Karpas-422 (cell line): ENCODE results near the gene RBFA. TPM values are rescaled to one million over a fixed set of nuclear protein-coding genes. Genes with fewer than 3 reads are reported as not detected.

Experiments used
- DNase-seq: peaks from one replicate; pipeline ENCODE4 v3.0.0-alpha.2; 2015
- H2AFZ ChIP-seq: fragments of 200-600 bp; sonication (generic); 2 replicates; pipeline ENCODE4 v1.6.1; 2014; ENCODE audit warnings: antibody characterized with exemption, low read length, mixed read lengths
- H3K27ac ChIP-seq: fragments of 200-600 bp; sonication (generic); 2 replicates; pipeline ENCODE4 v1.5.1; 2014; ENCODE audit warnings: mild to moderate bottlenecking, low read length, moderate library complexity
- H3K27me3 ChIP-seq: fragments of 200-600 bp; sonication (generic); 2 replicates; pipeline ENCODE4 v1.6.1; 2014; ENCODE audit warnings: low read length, mixed read lengths
- H3K36me3 ChIP-seq: fragments of 200-600 bp; sonication (generic); 2 replicates; pipeline ENCODE4 v1.6.1; 2014; ENCODE audit warnings: low read length, mixed read lengths; ENCODE audit not compliant: insufficient read depth
- H3K4me1 ChIP-seq: fragments of 200-600 bp; sonication (generic); 2 replicates; pipeline ENCODE4 v1.6.1; 2014; ENCODE audit warnings: mild to moderate bottlenecking, low read length, mixed read lengths
- H3K4me2 ChIP-seq: fragments of 200-600 bp; sonication (generic); 2 replicates; pipeline ENCODE4 v1.6.1; 2014; ENCODE audit warnings: low read length, low read depth, mild to moderate bottlenecking; ENCODE audit not compliant: poor library complexity, severe bottlenecking
- H3K4me3 ChIP-seq: fragments of 200-600 bp; sonication (generic); 2 replicates; pipeline ENCODE4 v1.5.1; 2014; ENCODE audit warnings: mild to moderate bottlenecking, antibody characterized with exemption, low read length, mixed read lengths
- H3K79me2 ChIP-seq: fragments of 200-600 bp; sonication (generic); 2 replicates; pipeline ENCODE4 v1.6.1; 2014; ENCODE audit warnings: mild to moderate bottlenecking, low read length, mixed read lengths
- H3K9ac ChIP-seq: fragments of 200-600 bp; sonication (generic); 2 replicates; pipeline ENCODE4 v1.6.0; 2014; ENCODE audit warnings: low read length
- H3K9me2 ChIP-seq: fragments of 200-600 bp; sonication (generic), shearing (Covaris generic); replicated peaks from 2 replicates; pipeline ENCODE4 v1.6.0; 2014; ENCODE audit warnings: mild to moderate bottlenecking, low read length, moderate library complexity; ENCODE audit not compliant: insufficient read depth
- H3K9me3 ChIP-seq: fragments of 300-700, 200-600 bp; sonication (generic); 2 replicates; pipeline ENCODE4 v1.6.1; 2014; ENCODE audit warnings: low read length, mixed read lengths
- H4K20me1 ChIP-seq: fragments of 200-600 bp; sonication (generic); 2 replicates; pipeline ENCODE4 v1.6.1; 2014; ENCODE audit warnings: mild to moderate bottlenecking, antibody characterized with exemption, low read length, low read depth; ENCODE audit not compliant: insufficient read depth
- total RNA-seq: library from RNA; depleted of rRNA; stranded (reverse); fragments of >200 nt; shearing (Covaris generic); gene quantifications from 2 replicates; pipeline ENCODE4 v1.2.3, GENCODE V29; 2014; ENCODE audit warnings: low replicate concordance

RBFA gene
- total RNA-seq, 1 experiment from 2014 or later, result 68.8 TPM

DNA sequence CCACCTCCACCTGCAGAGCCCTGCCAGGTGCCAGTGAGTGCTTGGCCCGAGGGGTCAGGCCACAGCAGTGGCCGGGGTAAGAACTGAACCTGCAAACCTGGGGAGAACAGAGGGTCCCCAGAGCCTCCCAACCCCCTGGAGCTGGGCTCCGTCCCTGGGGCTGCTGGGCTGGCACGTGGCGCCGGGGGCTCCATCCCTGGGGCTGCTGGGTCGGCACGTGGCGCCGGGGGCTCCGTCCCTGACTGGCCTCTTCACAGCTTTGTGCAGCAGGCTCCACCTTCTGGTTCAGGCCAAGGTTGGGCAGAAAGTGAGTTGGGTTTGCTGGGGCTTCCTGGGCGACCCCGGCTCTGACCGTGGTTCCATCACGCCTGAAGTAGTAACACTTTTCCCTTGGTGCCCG lies 12.2 kb downstream of the RBFA start:
- H3K4me1 ChIP-seq, result no peaks in the 10 kb centered on the region
- no peaks in the 10 kb centered on the region for H4K20me1 ChIP-seq
- H3K9me2 ChIP-seq, result no peaks in the 10 kb centered on the region
- no peak overlapping the region for H2AFZ ChIP-seq
- no peaks in the 10 kb centered on the region for H3K27me3 ChIP-seq
- H3K36me3 ChIP-seq, result peaks cover 88% of the 10 kb centered on the region
- H3K4me3 ChIP-seq, result no peak overlapping the region
- peaks cover 12% of the 10 kb centered on the region; the same call in 1 of the 2 replicates for H3K9me3 ChIP-seq
- H3K4me2 ChIP-seq, result no peak overlapping the region
- peaks cover 3% of the 10 kb centered on the region; the same call in 1 of the 2 replicates for H3K79me2 ChIP-seq
- H3K27ac ChIP-seq, result no peak overlapping the region
- H3K9ac ChIP-seq, result no peak overlapping the region
- DNase-seq, result no peak

DNA sequence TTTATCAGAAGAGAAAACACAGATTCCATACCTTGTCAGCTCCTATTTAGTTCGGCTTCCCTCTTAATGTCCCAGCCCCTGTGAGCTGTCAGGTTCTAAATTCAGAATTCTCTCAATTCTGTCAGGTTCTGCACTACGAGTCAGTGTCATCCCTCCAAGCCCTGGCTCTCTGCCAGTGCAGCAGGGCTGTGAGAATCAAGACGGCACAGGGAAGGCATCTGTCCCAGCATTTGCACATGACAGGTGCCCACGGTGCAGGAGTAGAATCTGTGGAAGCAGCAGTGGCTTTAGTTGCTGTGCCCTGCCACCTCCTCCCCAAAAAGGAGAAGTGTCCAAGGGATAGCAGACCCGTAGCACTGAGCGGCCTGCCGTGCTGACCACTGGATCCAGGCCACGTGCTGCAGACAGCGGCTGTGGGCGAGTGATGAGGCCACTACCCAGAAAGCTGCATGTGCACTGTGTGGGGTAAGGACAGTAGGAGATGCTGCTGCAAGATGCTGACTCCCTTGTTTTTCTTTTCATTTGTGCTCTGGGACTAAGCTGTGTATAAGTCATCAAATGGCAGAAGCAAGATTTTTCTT lies 12.8 kb downstream of the RBFA start:
- no peak overlapping the region for H3K4me2 ChIP-seq
- no peak overlapping the region for H3K27ac ChIP-seq
- H3K9me2 ChIP-seq, result no peaks in the 10 kb centered on the region
- peaks cover 89% of the 10 kb centered on the region for H3K36me3 ChIP-seq
- no peak for DNase-seq
- H3K9ac ChIP-seq, result no peak overlapping the region
- no peaks in the 10 kb centered on the region for H3K27me3 ChIP-seq
- peaks cover 14% of the 10 kb centered on the region; the same call in 1 of the 2 replicates for H3K9me3 ChIP-seq
- H4K20me1 ChIP-seq, result no peaks in the 10 kb centered on the region
- H3K4me1 ChIP-seq, result no peaks in the 10 kb centered on the region
- no peak overlapping the region for H2AFZ ChIP-seq
- H3K4me3 ChIP-seq, result no peak overlapping the region
- peaks cover 3% of the 10 kb centered on the region; the same call in 1 of the 2 replicates for H3K79me2 ChIP-seq

DNA sequence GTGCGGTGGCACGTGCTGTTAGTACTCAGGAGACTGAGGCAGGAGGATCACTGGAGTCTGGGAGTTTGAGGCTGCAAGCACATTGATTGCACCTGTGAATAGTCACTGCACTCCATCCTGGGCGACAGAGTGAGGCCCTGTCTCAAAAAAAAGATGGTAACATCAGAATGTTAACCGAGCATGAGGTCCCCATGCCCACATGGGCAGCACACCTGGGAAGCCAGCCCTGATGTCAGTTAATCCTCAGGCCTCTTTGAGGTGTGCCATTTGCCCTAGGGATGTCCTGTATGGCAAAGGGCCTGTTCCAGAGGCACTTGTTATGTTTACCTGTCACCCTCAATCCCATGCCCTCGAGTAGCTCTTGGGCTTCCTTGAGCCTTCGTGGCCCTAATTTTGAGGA lies 16.6 kb downstream of the RBFA start:
- no peaks in the 10 kb centered on the region for H4K20me1 ChIP-seq
- peaks cover 58% of the 10 kb centered on the region for H3K36me3 ChIP-seq

DNA sequence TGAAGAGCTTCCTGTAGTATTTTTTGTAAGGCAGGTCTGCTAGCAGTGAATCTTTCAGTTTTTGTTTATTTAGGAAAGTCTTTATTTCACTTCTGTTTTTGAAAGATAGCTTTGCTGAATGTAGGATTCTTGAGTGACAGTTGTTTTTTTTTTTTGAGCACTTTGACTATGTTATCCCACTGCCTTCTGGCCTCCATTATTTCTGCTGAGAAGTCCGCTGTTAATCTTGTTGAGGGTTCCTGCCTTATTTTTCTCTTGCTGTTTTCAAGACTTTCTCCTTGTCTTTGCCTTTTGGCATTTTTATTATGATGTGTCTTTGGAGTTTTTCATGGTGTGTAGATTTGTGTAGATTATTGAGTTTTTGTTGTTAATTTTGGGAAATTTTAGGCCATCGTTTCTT lies 21.9 kb downstream of the RBFA start:
- H2AFZ ChIP-seq, result no peak overlapping the region
- no peaks in the 10 kb centered on the region for H3K27me3 ChIP-seq
- H3K4me3 ChIP-seq, result no peak overlapping the region
- no peaks in the 10 kb centered on the region for H4K20me1 ChIP-seq
- H3K36me3 ChIP-seq, result peaks cover 9% of the 10 kb centered on the region
- H3K27ac ChIP-seq, result no peak overlapping the region
- H3K4me2 ChIP-seq, result no peak overlapping the region
- H3K9ac ChIP-seq, result no peak overlapping the region
- no peaks in the 10 kb centered on the region for H3K9me2 ChIP-seq
- H3K4me1 ChIP-seq, result no peaks in the 10 kb centered on the region
- DNase-seq, result no peak
- no peaks in the 10 kb centered on the region for H3K79me2 ChIP-seq
- peaks cover 23% of the 10 kb centered on the region for H3K9me3 ChIP-seq

More for the DNA sequence above, 16.6 kb downstream of the RBFA start:
- Histone ChIP-seq H3K9ac (no peak overlapping the region), H3K4me3 (no peak overlapping the region), H3K9me2 (no peaks in the 10 kb centered on the region), H3K27me3 (no peaks in the 10 kb centered on the region), H3K79me2 (no peaks in the 10 kb centered on the region), H3K4me1 (no peaks in the 10 kb centered on the region), H3K27ac (no peak overlapping the region), H3K4me2 (no peak overlapping the region), H3K9me3 (peaks cover 26% of the 10 kb centered on the region), H2AFZ (no peak overlapping the region)
- DNase-seq, result no peak

DNA sequence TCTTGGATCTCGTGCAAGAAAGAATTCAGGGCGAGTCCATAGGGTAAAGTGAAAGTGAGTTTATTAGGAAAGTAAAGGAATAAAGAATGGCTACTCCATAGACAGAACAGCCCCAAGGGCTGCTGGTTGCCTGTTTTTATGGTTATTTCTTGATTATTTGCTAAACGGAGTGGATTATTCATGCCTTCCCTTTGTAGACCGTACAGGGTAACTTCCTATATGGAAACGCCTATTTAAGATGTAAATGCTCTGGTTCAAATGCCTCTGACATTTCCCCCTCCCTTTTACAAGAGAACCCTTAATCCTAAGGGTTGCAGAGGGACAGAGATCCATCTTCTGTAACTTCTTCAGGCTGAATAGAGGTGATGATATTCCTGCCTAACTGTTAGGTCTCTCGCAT lies 25.7 kb downstream of the RBFA start:
- H3K9me3 ChIP-seq, result peaks cover 9% of the 10 kb centered on the region
- H3K9me2 ChIP-seq, result no peaks in the 10 kb centered on the region
- no peak overlapping the region for H2AFZ ChIP-seq
- no peaks in the 10 kb centered on the region for H3K79me2 ChIP-seq
- H4K20me1 ChIP-seq, result no peaks in the 10 kb centered on the region
- H3K27me3 ChIP-seq, result no peaks in the 10 kb centered on the region
- H3K27ac ChIP-seq, result no peak overlapping the region
- no peaks in the 10 kb centered on the region for H3K4me1 ChIP-seq
- no peak for DNase-seq
- H3K4me3 ChIP-seq, result no peak overlapping the region
- peaks cover 3% of the 10 kb centered on the region; the same call in 1 of the 2 replicates for H3K36me3 ChIP-seq
- no peak overlapping the region for H3K4me2 ChIP-seq
- H3K9ac ChIP-seq, result no peak overlapping the region

DNA sequence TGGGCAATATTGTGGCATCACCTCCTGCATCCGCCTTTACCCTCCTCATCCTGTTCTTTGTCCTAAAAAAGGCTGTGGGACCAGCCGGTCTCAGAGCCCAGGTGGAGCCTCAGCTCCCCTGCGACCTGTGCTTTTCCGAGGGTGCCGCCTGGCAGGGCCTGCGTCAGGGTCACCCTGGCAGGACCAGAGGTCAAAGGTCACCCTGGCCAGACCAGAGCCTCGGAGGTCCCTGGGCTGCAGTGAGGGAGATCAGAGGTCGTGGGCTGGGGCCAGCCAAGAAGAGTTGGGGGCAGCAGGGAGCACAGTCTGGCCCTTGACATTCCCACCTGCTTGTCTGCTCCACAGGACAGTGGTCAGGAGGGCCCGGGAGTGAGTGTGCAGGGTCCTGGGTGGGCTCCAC lies 31.5 kb downstream of the RBFA start:
- peaks cover 6% of the 10 kb centered on the region for H3K36me3 ChIP-seq
- DNase-seq, result no peak
- H3K9me3 ChIP-seq, result peaks cover under 1% of the 10 kb centered on the region; the same call in 1 of the 2 replicates

DNA sequence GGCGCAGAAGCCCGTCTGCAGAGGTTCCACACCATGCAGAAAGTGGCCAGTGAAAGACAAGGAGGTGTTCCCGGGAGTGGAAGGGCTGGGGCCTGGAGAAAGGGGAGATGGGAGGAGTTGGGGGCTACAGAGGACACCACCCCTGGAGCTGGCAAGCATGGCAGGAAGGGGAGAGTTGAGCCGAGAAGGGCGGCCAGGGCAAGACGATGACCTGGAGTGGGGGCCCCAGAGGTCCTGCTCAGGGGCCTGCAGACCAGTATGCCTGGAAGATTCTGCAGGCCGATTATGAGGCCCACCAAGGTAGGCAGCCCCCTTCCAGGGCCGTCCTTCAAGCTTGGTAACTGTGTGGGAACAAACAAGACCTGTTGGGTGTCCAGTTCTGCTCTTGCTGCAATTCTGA lies 33.1 kb downstream of the RBFA start:
- Histone ChIP-seq H3K9me2 (no peaks in the 10 kb centered on the region), H3K9ac (no peak overlapping the region), H3K27me3 (no peaks in the 10 kb centered on the region), H3K4me2 (no peak overlapping the region), H4K20me1 (no peaks in the 10 kb centered on the region), H3K4me1 (no peaks in the 10 kb centered on the region), H3K27ac (no peak overlapping the region), H3K36me3 (peaks cover 8% of the 10 kb centered on the region), H3K9me3 (peaks cover 3% of the 10 kb centered on the region), H3K4me3 (no peak overlapping the region), H2AFZ (no peak overlapping the region), H3K79me2 (no peaks in the 10 kb centered on the region)
- DNase-seq, result no peak

More for the DNA sequence above, 31.5 kb downstream of the RBFA start:
- no peaks in the 10 kb centered on the region for H3K27me3 ChIP-seq
- no peaks in the 10 kb centered on the region for H3K9me2 ChIP-seq
- H3K4me3 ChIP-seq, result no peak overlapping the region
- H3K27ac ChIP-seq, result no peak overlapping the region
- no peak overlapping the region for H2AFZ ChIP-seq
- no peaks in the 10 kb centered on the region for H3K79me2 ChIP-seq
- no peak overlapping the region for H3K9ac ChIP-seq
- no peaks in the 10 kb centered on the region for H4K20me1 ChIP-seq
- no peak overlapping the region for H3K4me2 ChIP-seq
- H3K4me1 ChIP-seq, result no peaks in the 10 kb centered on the region

DNA sequence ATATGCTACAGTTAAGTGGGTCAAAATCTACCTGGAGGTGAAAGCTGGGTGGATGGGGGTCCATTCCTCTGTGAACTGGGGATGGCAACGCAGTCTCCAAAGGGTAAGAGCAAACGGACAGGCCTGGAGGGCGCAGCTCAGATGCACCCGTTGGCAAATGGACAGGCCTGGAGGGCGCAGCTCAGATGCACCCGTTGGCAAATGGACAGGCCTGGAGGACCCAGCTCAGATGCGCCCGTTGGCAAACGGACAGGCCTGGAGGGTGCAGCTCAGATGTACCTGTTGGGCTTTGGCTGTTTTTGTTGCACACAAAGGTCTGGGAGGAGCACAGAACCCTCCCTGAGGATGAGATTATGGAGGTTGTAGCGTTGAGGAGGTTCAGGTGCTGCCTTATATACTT lies 33.7 kb downstream of the RBFA start:
- H4K20me1 ChIP-seq, result no peaks in the 10 kb centered on the region
- no peaks in the 10 kb centered on the region for H3K4me1 ChIP-seq
- peaks cover 8% of the 10 kb centered on the region for H3K36me3 ChIP-seq
- no peak for DNase-seq
- H3K79me2 ChIP-seq, result no peaks in the 10 kb centered on the region
- no peak overlapping the region for H3K4me2 ChIP-seq
- no peak overlapping the region for H2AFZ ChIP-seq
- no peak overlapping the region for H3K27ac ChIP-seq
- no peaks in the 10 kb centered on the region for H3K9me2 ChIP-seq
- no peak overlapping the region for H3K4me3 ChIP-seq
- peaks cover 3% of the 10 kb centered on the region for H3K9me3 ChIP-seq
- H3K9ac ChIP-seq, result no peak overlapping the region
- no peaks in the 10 kb centered on the region for H3K27me3 ChIP-seq
